ENCODE results near the gene KRT37. TPM values are rescaled to one million over a fixed set of nuclear protein-coding genes. Genes with fewer than 3 reads are reported as not detected.

Gene KRT37
- total and polyA plus RNA-seq, 2 of the 13 experiments (the other 11 are each of a cell fraction or from before 2014, with no cell fraction given): 0.69 TPM; not detected in 1

DNA sequence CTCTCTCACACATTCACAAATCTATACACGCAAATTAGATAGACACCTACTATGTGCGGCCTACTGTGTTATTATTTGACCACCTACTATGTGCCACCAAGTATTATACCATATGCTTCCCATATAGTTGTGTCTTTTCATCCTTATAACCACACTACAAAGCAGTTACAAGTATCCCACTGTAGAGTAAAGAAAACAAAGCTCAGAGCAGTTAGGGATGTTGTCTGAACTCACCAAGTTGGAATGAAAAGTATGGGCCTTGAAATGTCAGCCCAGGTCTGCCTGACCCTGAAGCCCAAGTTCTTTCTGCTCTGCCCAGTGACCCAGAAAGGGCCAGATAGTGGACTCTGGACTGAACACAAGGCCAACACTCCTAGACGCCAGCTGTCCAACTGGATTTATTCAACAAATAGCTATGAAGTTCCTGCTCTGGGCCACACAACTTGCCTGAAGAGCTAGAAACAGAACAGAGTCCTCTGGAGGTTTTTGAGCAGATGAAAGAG, 8.5 kb downstream of the KRT37 start (continued):
- TF ChIP-seq FOSL1 (CRISPR knock-in tag; IDR thresholded peaks at IDR 0.05; ENCODE audit: borderline replicate concordance): no peak
- no peak for TF ChIP-seq ZNF20 (CRISPR knock-in tag; IDR thresholded peaks at IDR 0.05)
- 0 out of 2 replicates have a peak, but pooled peaks have one; percentile 47 for TF ChIP-seq NCOA1 (CRISPR knock-in tag; IDR thresholded peaks at IDR 0.05)
- TF ChIP-seq, protein P1, sequence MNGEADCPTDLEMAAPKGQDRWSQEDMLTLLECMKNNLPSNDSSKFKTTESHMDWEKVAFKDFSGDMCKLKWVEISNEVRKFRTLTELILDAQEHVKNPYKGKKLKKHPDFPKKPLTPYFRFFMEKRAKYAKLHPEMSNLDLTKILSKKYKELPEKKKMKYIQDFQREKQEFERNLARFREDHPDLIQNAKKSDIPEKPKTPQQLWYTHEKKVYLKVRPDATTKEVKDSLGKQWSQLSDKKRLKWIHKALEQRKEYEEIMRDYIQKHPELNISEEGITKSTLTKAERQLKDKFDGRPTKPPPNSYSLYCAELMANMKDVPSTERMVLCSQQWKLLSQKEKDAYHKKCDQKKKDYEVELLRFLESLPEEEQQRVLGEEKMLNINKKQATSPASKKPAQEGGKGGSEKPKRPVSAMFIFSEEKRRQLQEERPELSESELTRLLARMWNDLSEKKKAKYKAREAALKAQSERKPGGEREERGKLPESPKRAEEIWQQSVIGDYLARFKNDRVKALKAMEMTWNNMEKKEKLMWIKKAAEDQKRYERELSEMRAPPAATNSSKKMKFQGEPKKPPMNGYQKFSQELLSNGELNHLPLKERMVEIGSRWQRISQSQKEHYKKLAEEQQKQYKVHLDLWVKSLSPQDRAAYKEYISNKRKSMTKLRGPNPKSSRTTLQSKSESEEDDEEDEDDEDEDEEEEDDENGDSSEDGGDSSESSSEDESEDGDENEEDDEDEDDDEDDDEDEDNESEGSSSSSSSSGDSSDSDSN (CRISPR knock-in tag; IDR thresholded peaks at IDR 0.05): no peak
- no peak for TF ChIP-seq ZNF496 (CRISPR knock-in tag; IDR thresholded peaks at IDR 0.05; ENCODE audit: insufficient replicate concordance)
- no peak for TF ChIP-seq ZNF775 (CRISPR knock-in tag; IDR thresholded peaks at IDR 0.05; ENCODE audit: borderline replicate concordance)
- no peak for TF ChIP-seq REL (CRISPR knock-in tag; conservative IDR thresholded peaks at IDR 0.05)
- no peak for TF ChIP-seq MATR3 (CRISPR knock-in tag; IDR thresholded peaks at IDR 0.05)
- TF ChIP-seq, protein P2, sequence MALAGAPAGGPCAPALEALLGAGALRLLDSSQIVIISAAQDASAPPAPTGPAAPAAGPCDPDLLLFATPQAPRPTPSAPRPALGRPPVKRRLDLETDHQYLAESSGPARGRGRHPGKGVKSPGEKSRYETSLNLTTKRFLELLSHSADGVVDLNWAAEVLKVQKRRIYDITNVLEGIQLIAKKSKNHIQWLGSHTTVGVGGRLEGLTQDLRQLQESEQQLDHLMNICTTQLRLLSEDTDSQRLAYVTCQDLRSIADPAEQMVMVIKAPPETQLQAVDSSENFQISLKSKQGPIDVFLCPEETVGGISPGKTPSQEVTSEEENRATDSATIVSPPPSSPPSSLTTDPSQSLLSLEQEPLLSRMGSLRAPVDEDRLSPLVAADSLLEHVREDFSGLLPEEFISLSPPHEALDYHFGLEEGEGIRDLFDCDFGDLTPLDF (CRISPR knock-in tag; IDR thresholded peaks at IDR 0.05): no peak
- TF ChIP-seq HNRNPUL1 (IDR thresholded peaks at IDR 0.05; ENCODE audit: low read depth, low read length): no peak
- no peak for TF ChIP-seq ZNF777 (CRISPR knock-in tag; IDR thresholded peaks at IDR 0.05)
- no peak for TF ChIP-seq PCBP2 (optimal IDR thresholded peaks at IDR 0.05; ENCODE audit: low read depth, low read length, poor library complexity, severe bottlenecking)
- no peak for TF ChIP-seq IKZF4 (CRISPR knock-in tag; IDR thresholded peaks at IDR 0.05; ENCODE audit: borderline replicate concordance, low read depth, not compliant biosample characterization)
- TF ChIP-seq MTF1 (CRISPR knock-in tag; IDR thresholded peaks at IDR 0.05): no peak
- peak; percentile 65; the same call in 1 of the 2 replicates for TF ChIP-seq RCOR2 (CRISPR knock-in tag; IDR thresholded peaks at IDR 0.05)
- TF ChIP-seq RFX5 (IDR thresholded peaks at IDR 0.05; ENCODE audit: low read depth, low read length): no peak
- TF ChIP-seq SATB2 (CRISPR knock-in tag; IDR thresholded peaks at IDR 0.05): 0 out of 2 replicates have a peak, but pooled peaks have one; percentile 54
- TF ChIP-seq SALL1 (CRISPR knock-in tag; IDR thresholded peaks at IDR 0.05): peak; percentile 93
- TF ChIP-seq, protein P3, sequence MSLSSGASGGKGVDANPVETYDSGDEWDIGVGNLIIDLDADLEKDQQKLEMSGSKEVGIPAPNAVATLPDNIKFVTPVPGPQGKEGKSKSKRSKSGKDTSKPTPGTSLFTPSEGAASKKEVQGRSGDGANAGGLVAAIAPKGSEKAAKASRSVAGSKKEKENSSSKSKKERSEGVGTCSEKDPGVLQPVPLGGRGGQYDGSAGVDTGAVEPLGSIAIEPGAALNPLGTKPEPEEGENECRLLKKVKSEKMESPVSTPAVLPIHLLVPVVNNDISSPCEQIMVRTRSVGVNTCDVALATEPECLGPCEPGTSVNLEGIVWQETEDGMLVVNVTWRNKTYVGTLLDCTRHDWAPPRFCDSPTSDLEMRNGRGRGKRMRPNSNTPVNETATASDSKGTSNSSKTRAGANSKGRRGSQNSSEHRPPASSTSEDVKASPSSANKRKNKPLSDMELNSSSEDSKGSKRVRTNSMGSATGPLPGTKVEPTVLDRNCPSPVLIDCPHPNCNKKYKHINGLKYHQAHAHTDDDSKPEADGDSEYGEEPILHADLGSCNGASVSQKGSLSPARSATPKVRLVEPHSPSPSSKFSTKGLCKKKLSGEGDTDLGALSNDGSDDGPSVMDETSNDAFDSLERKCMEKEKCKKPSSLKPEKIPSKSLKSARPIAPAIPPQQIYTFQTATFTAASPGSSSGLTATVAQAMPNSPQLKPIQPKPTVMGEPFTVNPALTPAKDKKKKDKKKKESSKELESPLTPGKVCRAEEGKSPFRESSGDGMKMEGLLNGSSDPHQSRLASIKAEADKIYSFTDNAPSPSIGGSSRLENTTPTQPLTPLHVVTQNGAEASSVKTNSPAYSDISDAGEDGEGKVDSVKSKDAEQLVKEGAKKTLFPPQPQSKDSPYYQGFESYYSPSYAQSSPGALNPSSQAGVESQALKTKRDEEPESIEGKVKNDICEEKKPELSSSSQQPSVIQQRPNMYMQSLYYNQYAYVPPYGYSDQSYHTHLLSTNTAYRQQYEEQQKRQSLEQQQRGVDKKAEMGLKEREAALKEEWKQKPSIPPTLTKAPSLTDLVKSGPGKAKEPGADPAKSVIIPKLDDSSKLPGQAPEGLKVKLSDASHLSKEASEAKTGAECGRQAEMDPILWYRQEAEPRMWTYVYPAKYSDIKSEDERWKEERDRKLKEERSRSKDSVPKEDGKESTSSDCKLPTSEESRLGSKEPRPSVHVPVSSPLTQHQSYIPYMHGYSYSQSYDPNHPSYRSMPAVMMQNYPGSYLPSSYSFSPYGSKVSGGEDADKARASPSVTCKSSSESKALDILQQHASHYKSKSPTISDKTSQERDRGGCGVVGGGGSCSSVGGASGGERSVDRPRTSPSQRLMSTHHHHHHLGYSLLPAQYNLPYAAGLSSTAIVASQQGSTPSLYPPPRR (CRISPR knock-in tag; IDR thresholded peaks at IDR 0.05; ENCODE audit: borderline replicate concordance): no peak
- no peak for TF ChIP-seq ONECUT2 (CRISPR knock-in tag; IDR thresholded peaks at IDR 0.05)
- TF ChIP-seq, protein P4, sequence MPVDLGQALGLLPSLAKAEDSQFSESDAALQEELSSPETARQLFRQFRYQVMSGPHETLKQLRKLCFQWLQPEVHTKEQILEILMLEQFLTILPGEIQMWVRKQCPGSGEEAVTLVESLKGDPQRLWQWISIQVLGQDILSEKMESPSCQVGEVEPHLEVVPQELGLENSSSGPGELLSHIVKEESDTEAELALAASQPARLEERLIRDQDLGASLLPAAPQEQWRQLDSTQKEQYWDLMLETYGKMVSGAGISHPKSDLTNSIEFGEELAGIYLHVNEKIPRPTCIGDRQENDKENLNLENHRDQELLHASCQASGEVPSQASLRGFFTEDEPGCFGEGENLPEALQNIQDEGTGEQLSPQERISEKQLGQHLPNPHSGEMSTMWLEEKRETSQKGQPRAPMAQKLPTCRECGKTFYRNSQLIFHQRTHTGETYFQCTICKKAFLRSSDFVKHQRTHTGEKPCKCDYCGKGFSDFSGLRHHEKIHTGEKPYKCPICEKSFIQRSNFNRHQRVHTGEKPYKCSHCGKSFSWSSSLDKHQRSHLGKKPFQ (CRISPR knock-in tag; IDR thresholded peaks at IDR 0.05; ENCODE audit: insufficient replicate concordance): no peak

Measured in HepG2 (cell line).